Measurements from ENCODE around the gene ADCY4.

Gene ADCY4

DNA sequence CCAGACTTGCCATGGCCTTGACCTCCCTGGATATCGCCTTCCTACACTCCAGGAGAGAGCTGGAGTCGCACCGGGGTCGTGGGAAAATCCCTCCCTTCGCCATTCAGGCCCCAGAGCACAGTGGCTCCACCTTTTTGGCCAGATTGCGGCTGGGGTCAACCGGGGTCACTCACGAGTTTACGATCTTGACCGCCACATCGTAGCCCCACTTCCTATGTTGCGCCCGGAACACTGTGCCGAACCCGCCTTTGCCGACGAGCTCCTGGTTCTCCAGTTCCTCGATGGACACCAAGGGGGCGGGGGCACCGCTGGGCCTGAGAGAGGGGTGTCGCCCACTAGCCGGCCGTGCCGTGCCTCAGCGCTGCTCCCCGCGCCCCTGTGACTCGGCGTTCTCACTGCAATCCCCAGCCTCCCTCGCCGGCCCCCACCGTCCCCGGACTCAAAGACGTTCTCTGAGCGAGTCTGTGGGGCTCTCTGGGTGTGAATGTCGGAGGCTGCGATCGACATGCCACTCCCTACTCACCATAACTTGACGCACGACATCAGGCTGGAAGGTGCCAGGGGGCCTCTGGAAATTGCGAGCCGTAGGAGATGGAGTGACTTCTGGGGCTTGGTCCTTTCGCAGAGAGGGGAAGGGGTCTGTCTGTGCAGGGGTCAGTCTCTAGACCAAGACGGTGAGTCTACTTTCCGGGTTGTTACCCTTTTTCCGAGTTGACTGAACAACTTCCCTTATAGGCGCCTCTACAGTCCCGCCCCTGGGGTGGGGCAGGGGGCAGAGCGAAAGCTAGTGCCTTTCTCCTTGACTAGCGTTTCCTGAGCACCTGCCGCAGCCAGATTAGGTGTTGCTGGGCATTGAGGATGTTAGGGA is 4.6 kb upstream of the ADCY4 start, which contains the start of gene RIPK3:
Gene RIPK3 (minus strand): TSS at position 708 of the 868 bp plus-strand sequence. CDS start 165 bp downstream, at position 543.
- DNase-seq: no peak

DNA sequence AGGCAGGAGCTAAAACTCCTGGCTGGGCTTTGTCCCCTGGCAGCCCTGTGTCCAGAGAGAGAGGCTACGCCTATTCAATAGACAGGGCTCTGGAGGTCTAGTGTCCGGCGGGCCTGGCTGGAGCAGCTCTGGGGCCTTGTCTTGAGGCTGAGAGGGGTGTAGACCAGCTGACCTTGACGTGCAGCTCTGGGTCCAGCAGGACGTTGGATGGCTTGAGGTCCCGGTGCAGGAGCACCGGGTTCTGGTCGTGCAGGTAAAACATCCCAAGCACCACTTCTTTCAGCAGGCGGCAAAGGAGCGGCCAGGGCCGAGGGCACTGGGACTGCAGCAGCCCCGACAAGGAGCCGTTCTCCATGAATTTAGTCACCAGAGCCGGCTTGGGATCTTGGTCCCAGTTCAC is 4.0 kb upstream of the ADCY4 start:
- no peak for DNase-seq

DNA sequence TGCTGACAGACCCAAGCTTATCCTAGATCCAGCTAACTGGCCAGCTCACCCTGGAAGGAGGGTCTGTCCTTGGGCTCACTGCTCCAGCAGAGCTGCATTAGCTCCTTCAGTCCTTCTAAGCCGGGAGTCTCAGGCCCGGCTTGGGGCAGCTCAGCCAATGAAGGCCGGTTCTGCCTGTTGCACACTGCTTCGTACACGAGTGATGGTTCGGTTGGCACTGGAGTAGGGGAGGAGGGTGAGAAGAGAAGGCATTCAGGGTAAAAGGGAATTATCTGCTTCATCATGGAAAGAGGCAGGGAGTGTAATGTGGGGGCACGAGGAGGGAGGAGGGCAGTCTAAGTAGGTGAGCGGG is 2.9 kb upstream of the ADCY4 start:
- DNase-seq: no peak

DNA sequence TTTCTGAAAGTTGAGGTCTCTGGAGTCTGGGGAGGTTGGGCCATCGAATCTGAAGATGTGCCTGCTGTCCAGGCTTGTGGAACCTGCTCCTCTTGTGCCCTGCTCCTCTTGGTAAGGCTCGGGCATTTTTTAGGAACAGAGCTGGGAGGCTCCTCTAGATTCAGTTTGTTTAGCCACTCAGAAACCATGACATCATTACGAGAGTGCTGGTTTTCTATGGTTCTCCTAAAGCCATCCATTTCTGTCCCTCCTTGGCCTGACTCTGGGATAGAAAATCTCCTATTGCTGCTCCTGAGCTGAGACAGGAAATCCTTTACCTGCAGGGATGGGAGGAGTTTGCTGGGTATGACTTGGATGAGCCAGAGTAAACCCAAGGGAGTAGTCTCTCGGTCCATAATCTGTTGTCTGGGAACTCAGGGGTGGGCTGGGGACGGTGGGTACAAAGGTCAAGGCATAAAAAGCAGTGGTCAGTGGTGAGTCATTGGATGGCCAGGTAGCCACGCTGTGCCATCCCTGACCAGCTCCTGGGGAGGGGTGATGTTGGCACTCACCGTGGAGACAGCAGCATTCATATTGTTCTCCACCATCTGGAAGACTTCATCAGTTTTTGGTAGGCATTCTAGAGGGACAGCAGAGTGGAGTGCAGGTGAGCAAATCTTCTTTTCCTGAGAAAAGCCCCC is 2.4 kb upstream of the ADCY4 start:
- DNase-seq: no peak

DNA sequence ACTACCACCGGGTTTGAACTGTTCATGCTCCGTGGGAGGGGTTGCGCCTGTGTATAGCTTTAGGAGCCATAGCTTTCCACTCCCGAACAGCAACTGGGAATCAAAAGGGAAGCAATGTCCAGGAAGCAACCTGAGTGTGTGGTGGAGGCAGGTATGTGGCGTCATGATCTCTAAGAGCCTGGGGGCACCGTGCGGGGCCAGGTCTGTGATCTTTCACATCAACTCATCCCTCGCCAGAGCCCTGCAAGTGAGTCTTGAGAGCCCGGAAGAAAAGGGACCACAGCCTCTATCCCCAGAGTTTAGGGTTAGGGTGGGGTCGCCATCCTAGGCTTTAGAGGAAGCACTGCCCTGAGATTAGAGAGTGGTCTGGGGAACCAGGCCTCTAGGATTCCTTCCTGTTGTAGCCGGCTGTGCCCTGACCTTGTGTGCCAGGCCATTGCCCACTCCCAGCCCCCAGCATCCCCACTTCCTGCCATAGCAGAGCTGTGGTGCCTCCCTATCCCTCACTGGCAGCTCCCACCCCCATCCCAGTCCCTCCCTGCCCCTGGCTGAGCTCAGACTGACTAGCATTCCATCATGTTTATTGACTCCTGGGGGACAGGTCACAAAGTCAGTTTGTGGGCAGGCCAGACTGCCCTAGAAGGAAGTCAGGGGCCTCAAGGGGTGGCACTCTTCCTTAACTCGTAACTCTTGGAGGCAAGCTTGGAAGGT is 745 bp upstream of the ADCY4 start:
- no peak for DNase-seq

DNA sequence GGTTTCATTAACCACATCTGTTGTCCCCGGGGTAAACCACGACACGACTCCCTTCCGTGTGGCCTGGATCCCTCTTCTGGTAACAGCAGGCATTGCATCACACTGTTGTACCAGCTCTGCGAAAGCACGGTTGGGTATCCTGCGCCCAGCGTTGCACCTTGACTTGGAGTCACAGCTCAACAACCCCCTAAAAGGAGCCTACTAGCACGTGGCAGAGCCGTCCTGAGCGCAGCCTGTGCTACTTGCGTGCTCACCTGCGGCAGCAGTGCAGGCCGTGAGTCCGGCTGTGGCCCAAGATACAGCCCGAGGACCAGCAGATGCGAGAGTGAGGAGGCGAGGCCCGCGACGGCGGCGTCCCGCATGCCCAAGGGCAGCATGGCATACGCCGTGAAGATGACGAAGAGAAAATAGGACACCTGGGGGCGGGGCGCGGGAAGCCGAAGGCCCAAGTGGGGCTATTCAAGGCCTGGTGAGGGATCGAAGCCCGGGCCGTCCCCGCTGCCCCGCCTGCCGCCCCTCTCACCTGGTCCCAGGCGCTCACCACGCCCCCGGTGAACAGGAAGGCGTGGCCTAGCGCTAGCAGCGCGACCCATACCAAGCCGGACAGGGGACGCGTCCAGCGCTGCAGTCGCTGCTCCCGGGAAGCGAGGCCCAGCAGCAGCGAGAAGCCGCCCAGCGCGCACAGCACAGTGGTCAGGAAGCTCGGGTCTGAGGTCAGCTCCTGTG is 2.4 kb downstream of the ADCY4 start:
- DNase-seq: peak in 26 of 56 donors; percentile 9 to 77 (median 35)

DNA sequence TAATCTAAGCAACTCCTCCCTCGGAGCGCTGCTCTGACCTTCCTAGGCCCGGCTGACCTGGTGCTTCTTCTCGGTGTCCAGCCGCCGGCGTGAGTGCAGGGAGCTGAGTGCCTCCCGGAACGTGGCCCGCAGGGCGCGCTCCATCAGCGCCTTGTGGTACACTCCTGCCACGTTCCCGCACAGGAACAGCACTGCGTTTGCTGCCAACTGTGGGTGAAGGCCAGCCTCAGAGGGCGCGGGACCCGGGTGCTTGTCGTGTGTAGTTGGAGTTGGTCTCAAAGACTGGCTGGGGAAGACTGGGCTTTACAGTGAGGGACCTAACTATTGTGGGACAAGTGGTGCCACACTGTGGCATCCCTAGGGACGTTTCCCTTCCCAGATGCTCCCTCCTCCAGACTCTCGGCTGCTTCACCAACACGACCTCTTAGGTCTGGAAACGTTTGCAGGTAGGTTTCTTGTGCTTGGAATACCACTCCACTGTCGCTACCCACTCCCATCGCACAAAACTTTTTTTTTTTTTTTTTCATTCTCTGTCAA is 3.1 kb downstream of the ADCY4 start:
- no peak for DNase-seq

DNA sequence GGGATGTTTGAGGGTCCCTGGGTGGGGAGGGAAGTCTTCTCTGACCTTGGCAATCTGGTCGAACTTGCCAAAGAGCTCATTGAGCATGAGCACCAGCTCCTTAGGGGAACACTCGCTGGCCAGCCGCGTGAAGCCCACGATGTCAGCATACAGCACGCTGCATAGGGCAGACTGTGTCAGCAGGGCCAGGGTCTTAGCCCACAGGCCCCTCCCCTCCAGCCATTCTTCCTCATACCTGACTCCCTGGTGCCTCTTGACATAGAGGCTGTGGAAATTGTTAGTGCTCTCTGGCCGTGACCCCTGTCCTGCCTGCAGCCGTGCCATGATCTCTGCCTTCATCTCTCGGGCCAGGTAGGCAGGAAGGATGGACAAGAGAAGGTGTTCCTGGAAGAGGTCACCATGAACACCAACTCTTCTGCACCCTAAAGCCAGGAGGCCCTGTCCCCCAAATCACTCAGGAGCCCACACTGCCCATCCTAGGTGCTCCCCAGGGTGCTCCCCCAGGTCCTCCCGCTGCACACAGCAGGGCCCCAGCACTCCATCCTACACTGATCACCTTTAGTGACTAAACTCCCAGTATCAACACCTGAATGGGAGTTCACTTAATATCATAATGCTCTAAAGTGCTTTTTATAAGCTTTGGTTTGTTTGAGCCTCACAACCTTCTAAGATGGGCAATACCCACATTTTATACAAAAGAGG is 3.7 kb downstream of the ADCY4 start:
- DNase-seq: no peak

DNA sequence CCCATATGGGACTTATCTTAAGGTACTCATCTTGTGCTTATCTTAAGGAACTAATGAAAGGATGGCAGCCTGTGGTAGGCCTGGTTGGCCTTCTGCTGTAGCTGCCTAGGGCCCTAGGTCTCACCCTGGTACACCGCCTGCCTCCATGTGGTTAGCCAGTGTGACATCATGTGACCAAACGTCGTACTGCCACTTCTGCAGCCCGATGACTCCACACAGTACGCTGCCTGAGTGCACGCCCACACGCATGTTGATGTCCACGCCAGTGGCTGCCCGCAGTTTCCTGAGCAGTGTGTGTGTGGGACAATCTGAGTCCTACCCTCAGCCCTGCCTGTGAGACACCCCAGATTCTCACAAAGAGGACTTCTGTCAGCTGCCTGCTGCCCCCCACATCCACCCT is 5.1 kb downstream of the ADCY4 start:
- DNase-seq: peak in 2 of 56 donors; percentile 26 to 44

DNA sequence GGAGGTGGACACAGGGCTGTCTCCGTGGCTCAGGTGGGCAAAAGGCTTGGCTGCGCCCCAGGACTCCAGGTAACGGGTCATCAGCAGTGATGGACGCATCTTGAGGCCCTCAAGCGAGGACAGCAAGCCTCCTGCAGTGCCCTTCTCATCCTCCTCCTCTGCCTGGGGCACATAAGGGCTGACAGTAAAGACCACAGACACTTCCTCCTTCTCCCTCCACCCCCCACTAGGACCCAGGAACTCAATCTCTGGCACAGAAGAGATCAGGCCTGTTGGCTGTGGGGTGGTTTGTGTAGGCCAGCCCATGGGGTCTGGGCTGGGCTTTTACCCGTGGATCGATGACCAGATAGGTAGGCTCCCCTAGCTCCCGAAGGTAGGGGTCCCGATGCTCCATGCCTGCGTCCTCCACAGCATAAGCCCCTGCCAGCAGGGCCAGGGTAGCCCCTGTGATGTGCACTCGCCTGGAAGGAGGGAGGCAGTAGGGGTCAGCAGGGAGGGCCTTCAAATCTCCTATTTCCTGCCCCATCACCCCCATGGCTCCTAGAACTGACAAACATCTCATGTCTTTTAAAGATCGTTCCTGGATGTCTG is 5.7 kb downstream of the ADCY4 start:
- no peak for DNase-seq

DNA sequence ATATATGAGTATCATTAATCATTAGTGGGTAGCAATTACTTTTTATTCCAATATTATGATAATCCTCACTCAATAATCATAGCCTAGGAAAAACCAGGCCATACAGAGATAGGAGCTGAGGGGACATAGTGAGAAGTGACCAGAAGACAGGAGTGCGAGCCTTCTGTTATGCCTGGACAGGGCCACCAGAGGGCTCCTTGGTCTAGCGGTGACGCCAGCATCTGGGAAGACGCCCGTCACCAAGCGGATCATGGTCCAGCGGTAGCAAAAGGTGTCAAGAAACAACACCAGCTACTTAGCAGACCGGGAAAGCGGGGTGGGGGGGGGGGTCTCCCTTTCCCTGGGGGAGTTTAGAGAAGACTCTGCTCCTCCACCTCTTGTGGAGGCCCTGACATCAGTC is 7.0 kb downstream of the ADCY4 start:
- DNase-seq: peak in 15 of 56 donors; percentile 15 to 65 (median 42)

DNA sequence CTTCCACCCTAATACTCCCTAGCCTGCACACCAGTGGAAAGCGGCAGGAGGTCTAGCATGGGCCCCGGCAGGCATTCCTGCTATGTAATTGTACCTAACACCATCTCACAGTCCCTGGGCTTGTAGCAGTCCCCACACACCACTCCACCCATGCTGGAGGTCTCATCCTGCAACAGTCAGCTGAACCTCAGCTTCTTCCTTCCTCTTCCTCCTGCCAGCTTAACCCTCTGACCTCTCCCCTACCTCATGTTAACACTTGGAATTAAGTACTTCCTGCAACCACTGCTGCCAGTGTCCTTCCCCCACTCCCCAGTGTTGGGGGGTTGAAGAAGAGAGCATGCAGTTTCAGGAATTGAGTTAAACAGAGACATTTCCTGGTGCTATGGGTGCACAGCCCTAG is 7.6 kb downstream of the ADCY4 start:
- no peak for DNase-seq

DNA sequence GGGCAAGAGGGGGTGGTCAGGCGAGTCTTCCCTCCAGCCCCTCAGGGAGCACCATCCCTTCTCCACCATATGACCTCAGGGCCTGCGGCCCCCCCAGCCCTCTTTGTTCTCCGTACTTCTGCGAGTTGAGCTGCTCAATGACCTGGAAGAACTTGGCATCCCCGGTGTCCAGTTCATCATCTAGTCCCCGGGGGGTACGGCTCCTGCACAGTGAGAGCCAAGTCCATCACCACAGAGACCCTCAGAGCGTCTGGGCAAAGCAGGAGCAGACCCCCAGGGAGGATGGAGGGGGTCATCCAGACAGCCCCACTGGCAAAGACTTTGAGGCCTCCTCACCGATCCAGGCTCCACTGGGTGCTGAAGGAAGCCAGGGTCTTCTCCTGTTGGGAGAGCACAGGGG is 8.9 kb downstream of the ADCY4 start:
- DNase-seq: no peak

DNA sequence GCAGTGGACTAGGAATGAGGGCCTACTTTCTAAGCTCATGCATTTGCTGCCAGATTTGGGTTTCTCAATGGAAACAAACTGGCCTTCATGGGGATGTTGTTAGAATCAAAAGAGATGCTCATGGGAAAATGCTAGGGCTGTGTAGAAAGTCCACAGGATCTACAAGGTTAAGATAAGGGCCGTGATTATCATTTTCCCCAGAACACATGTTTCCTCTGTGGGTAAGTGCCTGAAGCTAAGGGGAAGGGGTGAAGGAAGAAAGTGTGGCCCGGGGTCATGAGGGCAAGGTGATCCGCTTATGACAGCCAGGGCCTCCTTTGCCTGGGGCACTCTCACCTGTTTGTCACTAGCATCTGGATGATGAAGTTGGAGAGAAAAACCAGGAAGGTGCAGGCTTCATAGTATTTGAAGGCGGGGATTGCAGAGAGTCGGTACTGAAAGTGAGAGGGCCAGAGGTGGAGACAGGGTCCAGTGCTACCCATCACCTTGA is 9.8 kb downstream of the ADCY4 start:
- DNase-seq: no peak

DNA sequence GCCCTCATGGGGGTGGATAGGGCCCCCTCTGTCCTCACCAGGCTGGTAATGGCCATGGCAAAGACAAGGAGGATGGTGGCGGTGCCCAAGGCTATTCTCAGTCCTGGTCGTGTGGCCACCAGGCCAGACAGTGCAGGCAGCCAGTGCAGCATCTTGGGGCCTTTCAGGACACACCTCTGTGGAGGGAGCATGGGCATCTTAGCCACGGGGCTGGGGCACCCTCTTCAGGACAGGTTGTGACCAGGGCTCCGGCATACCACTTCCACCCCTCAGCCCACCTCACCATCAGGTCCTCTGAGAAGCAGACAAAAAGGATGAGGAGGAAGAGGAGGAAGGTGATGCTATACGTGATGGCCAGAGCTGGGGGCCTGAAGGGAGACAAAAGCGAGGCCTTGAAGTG is 10.8 kb downstream of the ADCY4 start:
- DNase-seq: no peak

DNA sequence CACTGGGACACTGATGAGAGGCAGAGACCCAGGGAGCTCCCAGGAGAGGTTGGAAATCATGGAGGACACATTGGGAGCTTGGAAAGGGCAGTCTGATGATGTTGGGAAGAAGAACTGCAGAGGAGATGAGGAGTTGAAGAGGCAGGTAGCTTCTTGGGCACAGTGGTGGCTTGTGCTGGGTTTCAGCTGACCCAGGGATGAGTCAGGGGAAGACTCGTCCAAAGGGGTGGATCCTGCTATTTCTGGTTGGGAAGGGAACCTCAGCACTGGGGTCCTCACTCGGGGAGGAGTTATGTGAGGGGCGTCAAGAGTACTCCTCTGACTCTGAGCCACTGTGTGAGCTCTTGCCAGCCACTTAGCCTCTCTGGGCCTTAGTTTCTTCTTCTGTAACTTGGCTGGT is 11.5 kb downstream of the ADCY4 start:
- no peak for DNase-seq

DNA sequence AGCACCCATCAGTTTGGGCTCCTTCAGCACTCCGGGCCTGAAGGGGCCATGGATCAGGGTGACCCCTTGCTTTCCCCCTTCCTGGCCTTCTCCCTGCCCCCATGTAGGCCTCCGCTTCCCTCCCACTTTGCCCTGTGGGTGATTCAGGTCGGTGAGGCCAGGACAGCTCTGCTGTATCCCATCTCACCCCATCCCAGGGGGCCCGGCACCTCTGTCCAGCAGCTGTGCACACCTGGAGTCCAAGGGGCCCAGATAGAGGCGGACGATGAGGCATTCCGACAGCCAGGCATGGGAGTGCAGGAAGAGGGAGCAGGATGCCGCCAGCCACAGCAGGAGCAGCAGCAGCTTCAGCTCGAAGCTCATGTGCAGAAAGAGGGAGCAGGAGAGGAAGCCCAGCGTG is 12.2 kb downstream of the ADCY4 start:
- no peak for DNase-seq

DNA sequence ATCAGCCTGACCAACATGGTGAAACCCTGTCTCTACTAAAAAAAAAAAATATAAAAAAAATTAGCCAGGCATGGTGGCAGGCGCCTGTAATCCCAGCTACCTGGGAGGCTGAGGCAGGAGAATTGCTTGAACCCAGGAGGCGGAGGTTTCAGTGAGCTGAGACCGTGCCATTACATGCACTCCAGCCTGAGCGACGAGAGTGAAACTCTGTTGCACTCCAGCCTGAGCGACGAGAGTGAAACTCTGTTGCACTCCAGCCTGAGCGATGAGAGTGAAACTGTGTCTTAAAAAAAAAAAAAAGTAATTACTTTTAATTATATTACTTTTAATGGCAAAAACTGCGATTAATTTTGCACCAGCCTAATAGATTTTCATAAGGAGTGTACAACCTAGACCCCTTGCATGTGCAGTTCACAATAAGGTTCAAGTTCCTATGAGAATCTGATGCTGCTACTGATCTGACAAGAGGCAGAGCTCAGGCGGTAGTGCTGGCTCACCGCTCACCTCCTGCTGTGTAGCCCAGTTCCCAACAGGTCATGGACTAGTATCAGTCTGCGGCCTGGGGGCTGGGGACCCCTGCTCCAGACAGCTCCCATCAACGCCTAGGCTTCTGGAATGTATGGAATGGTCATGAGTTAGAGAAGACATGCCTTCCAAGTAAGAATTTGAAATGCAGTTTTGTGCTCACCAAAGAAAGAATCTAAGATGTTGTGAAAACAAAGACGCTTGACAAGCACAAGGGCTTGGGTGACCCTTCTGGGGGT is 13.5 kb downstream of the ADCY4 start:
- DNase-seq: no peak

All from amygdala (tissue), 56 donors.